GM23248 (cell line): ENCODE data around the gene CBLL2.

ENCODE experiments used
- EZH2 ChIP-seq: fragments of 200-600 bp; sonication (generic); IDR thresholded peaks from 2 replicates; pipeline ENCODE4 v1.6.1; 2018; ENCODE audit warnings: antibody characterized with exemption, mild to moderate bottlenecking; ENCODE audit not compliant: insufficient read depth, poor library complexity, severe bottlenecking
- EZH2phosphoT487 ChIP-seq: fragments of 200-600 bp; sonication (generic); IDR thresholded peaks from 2 replicates; pipeline ENCODE4 v1.6.1; 2018; ENCODE audit warnings: antibody characterized with exemption, moderate library complexity, mild to moderate bottlenecking, low read depth; ENCODE audit not compliant: insufficient read depth

GRCh38 chrX:22296871-22297270 lies 24.2 kb downstream of the CBLL2 start:
- TF ChIP-seq EZH2 (no peak), EZH2phosphoT487 (no peak)
